ENCODE results near the gene RACGAP1.
"Not testable (repeated sequence)": the region's sequence is repeated elsewhere in the genome, so short reads cannot be mapped to it uniquely, and the experiment has no call there.

- not testable (repeated sequence) for TF ChIP-seq POLR2A, POLR2AphosphoS5 (IDR thresholded peaks at IDR 0.05)
Measured at GRCh38 chr12:50030449-50030848, 5.2 kb upstream of the RACGAP1 start.

Data from gastroesophageal sphincter (tissue), 2 donors.